Transverse colon (tissue), 4 donors: ENCODE data around the gene SEPTIN5.

Experiments used
- POLR2A ChIP-seq: fragments of 450-650 bp; IDR thresholded peaks from one replicate; pipeline ENCODE4 v1.6.1; 2016; ENCODE audit warnings: antibody characterized with exemption, mild to moderate bottlenecking, moderate library complexity
- POLR2AphosphoS5 ChIP-seq, 3 donors: sonication (generic); formaldehyde crosslinking; IDR thresholded peaks; one replicate each; pipeline ENCODE4 v1.6.1; 2016; ENCODE audit warnings: antibody characterized with exemption in 3 of 3
- TF ChIP-seq, protein P1 (sequence below), 5 experiments: fragments of 200-600 bp in 3 of 5; fragments of 450-650 bp in 2 of 5; sonication (generic) in 3 of 5; IDR thresholded peaks; 1 replicate in 2 of 5; 2 replicates in 3 of 5; pipeline ENCODE4 v1.5.1; 2016 to 2017; ENCODE audit warnings: antibody characterized with exemption in 5 of 5, inconsistent platforms in 3 of 5, mild to moderate bottlenecking in 2 of 5, moderate library complexity in 1 of 5

DNA sequence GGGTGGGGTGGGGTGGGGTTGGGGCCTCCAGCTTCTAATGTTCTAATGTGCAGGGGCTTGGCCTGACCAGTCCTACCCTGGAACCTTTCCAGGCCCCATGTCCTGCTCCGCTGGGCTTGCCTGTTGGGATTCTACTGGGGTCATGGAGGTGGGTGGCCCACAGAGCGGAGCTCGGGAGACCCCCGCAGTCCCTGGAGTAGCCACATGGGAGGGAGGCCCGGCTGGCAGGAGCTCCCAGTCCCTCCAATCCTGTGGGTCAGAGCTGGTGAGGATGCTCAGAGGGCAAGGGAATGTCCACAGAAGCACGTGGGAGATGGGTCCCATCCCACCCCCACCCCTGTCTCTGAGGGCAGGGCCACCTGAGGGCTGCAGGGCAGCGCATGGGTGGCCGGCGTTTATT, 2.9 kb downstream of the SEPTIN5 start:
- TF ChIP-seq POLR2A, result no peak
- TF ChIP-seq, protein P1, sequence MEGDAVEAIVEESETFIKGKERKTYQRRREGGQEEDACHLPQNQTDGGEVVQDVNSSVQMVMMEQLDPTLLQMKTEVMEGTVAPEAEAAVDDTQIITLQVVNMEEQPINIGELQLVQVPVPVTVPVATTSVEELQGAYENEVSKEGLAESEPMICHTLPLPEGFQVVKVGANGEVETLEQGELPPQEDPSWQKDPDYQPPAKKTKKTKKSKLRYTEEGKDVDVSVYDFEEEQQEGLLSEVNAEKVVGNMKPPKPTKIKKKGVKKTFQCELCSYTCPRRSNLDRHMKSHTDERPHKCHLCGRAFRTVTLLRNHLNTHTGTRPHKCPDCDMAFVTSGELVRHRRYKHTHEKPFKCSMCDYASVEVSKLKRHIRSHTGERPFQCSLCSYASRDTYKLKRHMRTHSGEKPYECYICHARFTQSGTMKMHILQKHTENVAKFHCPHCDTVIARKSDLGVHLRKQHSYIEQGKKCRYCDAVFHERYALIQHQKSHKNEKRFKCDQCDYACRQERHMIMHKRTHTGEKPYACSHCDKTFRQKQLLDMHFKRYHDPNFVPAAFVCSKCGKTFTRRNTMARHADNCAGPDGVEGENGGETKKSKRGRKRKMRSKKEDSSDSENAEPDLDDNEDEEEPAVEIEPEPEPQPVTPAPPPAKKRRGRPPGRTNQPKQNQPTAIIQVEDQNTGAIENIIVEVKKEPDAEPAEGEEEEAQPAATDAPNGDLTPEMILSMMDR (IDR thresholded peaks at IDR 0.05), result no peak
- no peak for TF ChIP-seq POLR2AphosphoS5 (IDR thresholded peaks at IDR 0.05)
